ENCODE data around the gene C17orf50. TPM values are rescaled to one million over a fixed set of nuclear protein-coding genes. Genes with fewer than 3 reads are reported as not detected.

C17orf50 gene
- total and polyA plus RNA-seq, 3 donors from 2014 or later = 48.8 to 154 (median 102) TPM

- H3K27ac ChIP-seq = no peak overlapping the region
- intact Hi-C loops (cut with DNase I; ENCODE audit: low total_unique reads) = no loop called here
- no peaks in the 10 kb centered on the region for H3K4me1 ChIP-seq
- no peaks in the 10 kb centered on the region for H3K27me3 ChIP-seq
- no peaks in the 10 kb centered on the region for H3K9me3 ChIP-seq
- 78 to 86% methylated on average over 5 of the region's 5 CpGs for WGBS, 2 donors
- H3K4me3 ChIP-seq = no peak overlapping the region
- no peak for TF ChIP-seq CTCF (IDR thresholded peaks at IDR 0.05)
- no peak for TF ChIP-seq POLR2A (IDR thresholded peaks at IDR 0.05)
- no peak for DNase-seq
- no peaks in the 10 kb centered on the region for H3K36me3 ChIP-seq (ENCODE audit: low read depth, missing control alignments)
Observed at GRCh38 chr17:35738519-35739133, 22.1 kb upstream of the C17orf50 start.

DNA sequence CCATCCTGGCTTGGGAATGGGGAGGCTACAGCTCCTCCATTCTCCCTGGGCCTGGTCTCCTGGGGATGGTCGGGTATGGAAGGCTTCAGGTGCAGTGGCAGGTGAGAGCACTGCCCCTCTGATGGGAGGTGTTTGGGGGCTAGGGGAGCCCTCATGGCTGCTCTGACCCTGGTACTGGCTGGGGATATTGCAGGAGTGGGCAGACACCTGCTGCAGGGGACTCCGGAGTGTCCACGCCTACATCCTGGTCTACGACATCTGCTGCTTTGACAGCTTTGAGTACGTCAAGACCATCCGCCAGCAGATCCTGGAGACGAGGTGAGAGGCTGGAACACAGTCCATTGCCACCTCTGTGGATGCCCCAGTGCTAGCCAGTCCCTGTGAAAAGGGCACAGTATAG is 20.5 kb upstream of the C17orf50 start:
- TF ChIP-seq POLR2A (IDR thresholded peaks at IDR 0.05) = no peak
- TF ChIP-seq CTCF (IDR thresholded peaks at IDR 0.05) = no peak
- no peak overlapping the region for H3K27ac ChIP-seq
- intact Hi-C loops (cut with DNase I; ENCODE audit: low total_unique reads) = no loop called here
- DNase-seq = no peak
- 78 to 89% methylated on average over 4 to 7 of the region's 7 CpGs for WGBS, 2 donors
- no peak overlapping the region for H3K4me3 ChIP-seq
- H3K36me3 ChIP-seq (ENCODE audit: low read depth, missing control alignments) = no peaks in the 10 kb centered on the region
- no peaks in the 10 kb centered on the region for H3K9me3 ChIP-seq
- H3K4me1 ChIP-seq = no peaks in the 10 kb centered on the region
- no peaks in the 10 kb centered on the region for H3K27me3 ChIP-seq

- TF ChIP-seq POLR2A (IDR thresholded peaks at IDR 0.05) (no peak), CTCF (IDR thresholded peaks at IDR 0.05) (no peak)
- Histone ChIP-seq H3K27me3 (no peaks in the 10 kb centered on the region), H3K27ac (no peak overlapping the region), H3K9me3 (no peaks in the 10 kb centered on the region), H3K4me3 (peak overlapping the region; percentile 12 to 18), H3K4me1 (no peaks in the 10 kb centered on the region), H3K36me3 (ENCODE audit: low read depth, missing control alignments) (no peaks in the 10 kb centered on the region)
- intact Hi-C loops (cut with DNase I; ENCODE audit: low total_unique reads) = no loop called here
- peak; percentile 27 for DNase-seq
- 10 to 18% methylated on average over 16 to 57 of the region's 73 CpGs for WGBS, 2 donors
Observed at GRCh38 chr17:35740997-35741931, 19.4 kb upstream of the C17orf50 start.

DNA sequence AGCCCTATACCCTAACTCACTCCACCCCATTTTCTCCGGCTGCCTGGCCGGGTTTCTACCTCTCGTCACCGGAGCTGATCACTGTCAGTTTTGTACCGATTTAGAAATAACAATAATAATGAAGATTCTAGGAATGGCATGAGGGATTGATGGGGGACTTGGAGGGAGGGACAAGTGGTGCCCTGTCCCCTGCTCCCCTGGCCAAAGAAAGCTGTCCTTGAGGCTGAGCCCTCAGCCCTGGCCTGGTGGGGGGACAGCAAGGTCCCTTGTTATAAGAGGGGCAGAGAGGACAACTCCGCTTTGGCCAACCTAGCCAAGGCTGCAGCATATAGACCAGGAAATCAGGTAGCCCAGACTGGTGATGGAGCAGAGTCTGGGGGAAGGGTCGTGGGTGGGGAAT is 18.2 kb upstream of the C17orf50 start:
- no peak for DNase-seq
- Histone ChIP-seq H3K9me3 (no peaks in the 10 kb centered on the region), H3K4me1 (no peaks in the 10 kb centered on the region), H3K4me3 (no peak overlapping the region), H3K27ac (no peak overlapping the region), H3K36me3 (ENCODE audit: low read depth, missing control alignments) (no peaks in the 10 kb centered on the region), H3K27me3 (no peaks in the 10 kb centered on the region)
- 76 to 88% methylated on average over 7 of the region's 7 CpGs for WGBS, 2 donors
- TF ChIP-seq POLR2A (IDR thresholded peaks at IDR 0.05) (no peak), CTCF (IDR thresholded peaks at IDR 0.05) (no peak)
- intact Hi-C loops (cut with DNase I; ENCODE audit: low total_unique reads) = no loop called here
